ENCODE data around the gene TMEM135. TPM values are rescaled to one million over a fixed set of nuclear protein-coding genes. Genes with fewer than 3 reads are reported as not detected.
A peak's percentile ranks its signal among the peaks of the same experiment; 100 is the strongest.

TMEM135 gene
- total RNA-seq, 4 donors from 2014 or later: 19.0 to 38.5 (median 29.5) TPM

DNA sequence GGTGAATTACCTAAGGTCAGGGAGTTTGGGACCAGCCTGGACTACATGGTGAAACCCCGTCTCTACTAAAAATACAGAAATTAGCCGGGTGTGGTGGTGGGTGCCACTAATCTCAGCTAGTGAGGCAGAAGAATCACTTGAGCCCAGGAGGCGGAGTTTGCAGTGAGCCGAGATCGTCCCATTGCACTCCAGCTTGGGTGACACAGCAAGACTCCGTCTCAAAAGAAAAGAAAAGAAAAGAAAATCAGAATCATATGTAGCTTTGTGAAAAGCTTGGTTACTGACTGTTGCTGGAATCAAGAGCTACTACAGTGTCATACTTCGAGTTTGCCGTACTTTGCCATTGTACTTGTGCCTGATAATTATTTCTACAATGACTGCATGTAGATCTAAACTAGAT lies 4.2 kb upstream of the TMEM135 start:
- Histone ChIP-seq H3K27ac (no peak overlapping the region), H3K4me3 (no peak overlapping the region), H3K27me3 (no peaks in the 10 kb centered on the region), H3K36me3 (no peaks in the 10 kb centered on the region), H3K9me3 (no peaks in the 10 kb centered on the region), H3K4me1 (no peaks in the 10 kb centered on the region)
- no peak for TF ChIP-seq POLR2A (IDR thresholded peaks at IDR 0.05)
- TF ChIP-seq, protein P1, sequence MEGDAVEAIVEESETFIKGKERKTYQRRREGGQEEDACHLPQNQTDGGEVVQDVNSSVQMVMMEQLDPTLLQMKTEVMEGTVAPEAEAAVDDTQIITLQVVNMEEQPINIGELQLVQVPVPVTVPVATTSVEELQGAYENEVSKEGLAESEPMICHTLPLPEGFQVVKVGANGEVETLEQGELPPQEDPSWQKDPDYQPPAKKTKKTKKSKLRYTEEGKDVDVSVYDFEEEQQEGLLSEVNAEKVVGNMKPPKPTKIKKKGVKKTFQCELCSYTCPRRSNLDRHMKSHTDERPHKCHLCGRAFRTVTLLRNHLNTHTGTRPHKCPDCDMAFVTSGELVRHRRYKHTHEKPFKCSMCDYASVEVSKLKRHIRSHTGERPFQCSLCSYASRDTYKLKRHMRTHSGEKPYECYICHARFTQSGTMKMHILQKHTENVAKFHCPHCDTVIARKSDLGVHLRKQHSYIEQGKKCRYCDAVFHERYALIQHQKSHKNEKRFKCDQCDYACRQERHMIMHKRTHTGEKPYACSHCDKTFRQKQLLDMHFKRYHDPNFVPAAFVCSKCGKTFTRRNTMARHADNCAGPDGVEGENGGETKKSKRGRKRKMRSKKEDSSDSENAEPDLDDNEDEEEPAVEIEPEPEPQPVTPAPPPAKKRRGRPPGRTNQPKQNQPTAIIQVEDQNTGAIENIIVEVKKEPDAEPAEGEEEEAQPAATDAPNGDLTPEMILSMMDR (IDR thresholded peaks at IDR 0.05): no peak
- intact Hi-C loops (cut with DNase I; ENCODE audit: low total_unique reads): no loop called here
- DNase-seq: no peak

DNA sequence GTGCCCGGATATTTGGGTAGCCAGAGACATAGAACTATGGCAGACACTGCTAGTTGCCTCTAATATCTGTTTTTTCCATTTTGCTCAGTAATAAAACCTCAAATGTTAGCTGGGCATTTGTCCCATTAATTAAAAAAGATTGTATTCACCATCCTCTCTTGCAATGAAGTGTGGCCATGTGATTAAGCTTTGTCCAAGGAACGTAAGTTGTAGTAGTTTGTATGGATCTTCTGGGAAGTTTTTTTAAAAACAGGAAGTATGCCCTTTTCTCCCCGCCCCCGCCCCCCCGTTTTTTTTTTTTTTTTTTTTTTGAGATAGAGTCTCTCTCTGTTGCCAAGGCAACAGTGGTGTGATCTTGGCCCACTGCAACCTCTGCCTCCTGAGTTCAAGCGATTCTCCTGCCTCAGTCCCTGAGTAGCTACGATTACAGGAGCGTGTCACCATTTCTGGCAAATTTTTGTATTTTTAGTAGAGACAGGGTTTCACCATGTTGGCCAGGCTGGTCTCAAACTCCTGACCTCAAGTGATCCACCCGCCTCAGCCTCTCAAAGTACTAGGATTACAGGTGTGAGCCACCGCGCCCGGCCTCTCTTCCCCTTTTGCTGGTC lies 1.7 kb upstream of the TMEM135 start:
- peak overlapping the region; percentile 82 to 89 for H3K27ac ChIP-seq

DNA sequence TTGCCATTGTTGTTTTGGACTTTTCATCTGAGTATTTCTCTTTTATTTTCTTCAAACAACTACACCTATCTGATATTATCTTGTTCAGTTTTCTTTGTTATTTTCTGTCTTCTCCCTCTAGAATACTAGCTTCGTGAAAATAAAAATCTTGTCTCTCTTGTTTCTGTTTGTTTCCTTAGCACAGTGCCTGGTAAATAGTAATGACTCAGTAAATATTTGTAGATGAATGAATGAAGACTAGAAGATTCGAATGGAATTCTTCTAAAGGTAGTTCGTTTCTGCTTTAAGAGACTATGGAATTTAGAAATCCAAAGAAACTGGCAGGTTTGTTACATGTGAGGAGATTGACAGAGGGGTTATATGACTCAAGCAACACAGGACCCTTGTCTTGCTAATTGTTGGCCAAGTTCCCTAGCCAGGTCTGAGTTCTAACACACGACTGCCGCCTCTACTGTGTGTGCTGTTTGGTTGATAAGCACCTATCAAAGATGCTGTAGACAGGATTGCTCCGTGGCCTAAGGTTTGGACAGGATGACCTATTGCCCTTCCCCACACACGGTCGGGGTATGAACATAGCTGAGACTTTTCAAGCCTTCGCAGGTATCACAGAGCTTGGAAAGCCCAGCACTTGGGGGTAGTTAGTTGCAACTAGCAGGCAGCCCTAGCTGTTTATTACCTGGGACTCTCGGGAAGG lies 831 bp upstream of the TMEM135 start:
- TF ChIP-seq, protein P1 (IDR thresholded peaks at IDR 0.05): no peak
- intact Hi-C loops (cut with DNase I; ENCODE audit: low total_unique reads): no loop called here
- Histone ChIP-seq H3K9me3 (no peaks in the 10 kb centered on the region), H3K27me3 (no peaks in the 10 kb centered on the region), H3K27ac (peak overlapping the region; percentile 82 to 89), H3K36me3 (no peaks in the 10 kb centered on the region), H3K4me3 (peak overlapping the region; percentile 67 to 79), H3K4me1 (no peaks in the 10 kb centered on the region)
- DNase-seq: no peak

More for the DNA sequence above, 1.7 kb upstream of the TMEM135 start:
- TF ChIP-seq, protein P1 (IDR thresholded peaks at IDR 0.05): no peak
- TF ChIP-seq POLR2A (IDR thresholded peaks at IDR 0.05): no peak
- H3K27me3 ChIP-seq: no peaks in the 10 kb centered on the region
- intact Hi-C loops (cut with DNase I; ENCODE audit: low total_unique reads): no loop called here
- H3K4me1 ChIP-seq: no peaks in the 10 kb centered on the region
- H3K9me3 ChIP-seq: no peaks in the 10 kb centered on the region
- H3K36me3 ChIP-seq: no peaks in the 10 kb centered on the region
- no peak overlapping the region for H3K4me3 ChIP-seq
- DNase-seq: no peak

DNA sequence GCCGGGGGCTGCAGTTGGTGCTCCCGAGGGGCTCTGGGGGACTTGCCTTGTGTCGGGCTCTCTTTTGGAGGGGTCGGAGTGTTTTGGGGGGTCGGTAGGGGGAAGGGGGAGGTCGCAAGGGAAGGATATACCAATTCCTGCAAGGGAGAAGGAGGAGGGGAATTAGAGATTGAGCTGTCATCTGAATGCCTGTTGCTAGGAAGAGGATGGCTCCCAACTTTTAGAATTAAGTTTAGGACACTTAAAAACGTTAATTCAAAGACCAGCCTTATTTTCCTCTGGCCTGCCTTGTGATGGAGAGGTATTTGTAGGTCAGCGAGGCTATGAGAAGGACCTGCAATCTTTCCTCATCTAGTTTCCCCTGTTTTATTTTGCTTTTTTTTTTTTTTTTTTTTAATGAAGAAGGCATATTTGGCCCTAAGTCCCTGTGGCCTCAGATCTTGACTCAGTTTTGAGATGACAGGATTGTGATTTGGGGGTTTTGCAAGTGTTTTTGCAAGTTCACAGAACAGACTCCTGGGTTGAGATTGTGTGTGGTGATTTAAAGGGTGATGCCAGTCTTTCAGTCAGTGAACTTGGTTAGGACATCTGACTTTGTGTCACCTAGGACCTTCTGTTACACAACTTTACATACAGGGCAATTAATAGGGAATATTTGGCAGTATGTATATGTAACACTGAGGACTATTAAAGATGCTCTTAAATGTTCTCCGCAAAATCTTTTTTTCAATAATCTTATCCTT lies 672 bp downstream of the TMEM135 start:
- intact Hi-C loops (cut with DNase I; ENCODE audit: low total_unique reads): no loop called here
- no peaks in the 10 kb centered on the region for H3K9me3 ChIP-seq
- no peaks in the 10 kb centered on the region for H3K36me3 ChIP-seq
- H3K4me3 ChIP-seq: peak overlapping the region; percentile 67 to 79
- no peak for DNase-seq
- H3K27me3 ChIP-seq: no peaks in the 10 kb centered on the region
- H3K27ac ChIP-seq: peak overlapping the region; percentile 82 to 89
- TF ChIP-seq POLR2A (IDR thresholded peaks at IDR 0.05): no peak
- TF ChIP-seq, protein P1 (IDR thresholded peaks at IDR 0.05): no peak
- H3K4me1 ChIP-seq: no peaks in the 10 kb centered on the region

DNA sequence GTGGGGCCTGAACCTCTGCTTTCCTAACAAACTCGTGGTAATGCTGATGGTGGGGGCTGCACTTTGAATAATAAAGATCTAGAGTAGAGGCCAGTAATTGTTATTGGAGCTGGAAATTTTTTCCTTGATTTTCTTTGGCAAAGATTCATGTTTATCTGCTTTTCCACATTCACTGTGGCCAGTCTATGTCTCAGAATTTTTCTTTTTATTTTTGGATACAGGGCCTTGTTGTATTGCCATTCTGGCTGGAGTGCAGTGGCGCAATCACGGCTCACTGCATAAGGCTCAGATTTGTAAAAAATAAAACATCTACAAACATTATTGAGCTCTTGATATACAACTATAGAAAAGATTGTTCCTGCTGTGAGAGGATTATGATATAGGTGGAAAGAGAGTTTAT lies 1.6 kb downstream of the TMEM135 start:
- no peak overlapping the region for H3K27ac ChIP-seq
- DNase-seq: no peak
- intact Hi-C loops (cut with DNase I; ENCODE audit: low total_unique reads): no loop called here
- no peak for TF ChIP-seq POLR2A (IDR thresholded peaks at IDR 0.05)
- TF ChIP-seq, protein P1 (IDR thresholded peaks at IDR 0.05): no peak
- H3K4me1 ChIP-seq: no peaks in the 10 kb centered on the region
- H3K9me3 ChIP-seq: no peaks in the 10 kb centered on the region
- H3K36me3 ChIP-seq: no peaks in the 10 kb centered on the region
- H3K27me3 ChIP-seq: no peaks in the 10 kb centered on the region
- peak overlapping the region in 1 of 2 donors; percentile 79 for H3K4me3 ChIP-seq
